GM23248 (cell line): ENCODE data around the gene GPR176.

Experiments
- EZH2 ChIP-seq: fragments of 200-600 bp; sonication (generic); IDR thresholded peaks from 2 replicates; pipeline ENCODE4 v1.6.1; 2018; ENCODE audit warnings: antibody characterized with exemption, mild to moderate bottlenecking; ENCODE audit not compliant: insufficient read depth, poor library complexity, severe bottlenecking
- EZH2phosphoT487 ChIP-seq: fragments of 200-600 bp; sonication (generic); IDR thresholded peaks from 2 replicates; pipeline ENCODE4 v1.6.1; 2018; ENCODE audit warnings: antibody characterized with exemption, moderate library complexity, mild to moderate bottlenecking, low read depth; ENCODE audit not compliant: insufficient read depth

DNA sequence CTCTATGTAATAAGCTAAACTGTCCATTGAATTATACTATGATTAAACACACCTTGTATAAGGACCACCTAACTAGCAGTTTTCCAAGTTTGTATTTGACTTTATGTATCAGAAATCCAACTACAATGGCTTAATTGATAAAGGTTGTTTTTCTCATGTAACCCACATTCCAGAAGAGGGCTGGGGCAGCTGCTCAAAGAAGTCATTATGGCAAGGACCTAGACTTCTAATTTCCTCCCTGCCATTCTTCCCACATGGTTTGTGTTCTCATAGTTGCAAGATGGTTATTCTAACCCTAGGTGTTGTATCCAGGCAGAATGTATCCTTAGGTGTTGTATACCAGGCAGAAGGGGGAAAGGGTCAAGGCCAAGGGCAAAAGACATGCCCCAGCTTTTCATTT lies 35.7 kb downstream of the GPR176 start:
- TF ChIP-seq EZH2 (no peak), EZH2phosphoT487 (no peak)
